Nephron (organoid): ENCODE data around the gene SDK2.

Source experiments
- H3K27ac Mint-ChIP-seq, 3 experiments: 2 replicates each; pipeline ENCODE4 v1.8.0; 2020; ENCODE audit warnings: mixed read lengths in 3 of 3, mild to moderate bottlenecking in 2 of 3, moderate library complexity in 1 of 3
- H3K27me3 Mint-ChIP-seq: 2 replicates; pipeline ENCODE4 v1.8.0; 2021; ENCODE audit warnings: low read depth, mild to moderate bottlenecking, moderate library complexity, mixed read lengths
- H3K36me3 Mint-ChIP-seq: 2 replicates; pipeline ENCODE4 v1.8.0; 2020; ENCODE audit warnings: low read depth, mixed read lengths
- H3K4me1 Mint-ChIP-seq: 2 replicates; pipeline ENCODE4 v1.8.0; 2020; ENCODE audit warnings: mixed read lengths
- H3K4me3 Mint-ChIP-seq, 3 experiments: 2 replicates each; pipeline ENCODE4 v1.8.0; 2020; ENCODE audit warnings: mild to moderate bottlenecking in 3 of 3, mixed read lengths in 3 of 3, moderate library complexity in 2 of 3
- H3K9me3 Mint-ChIP-seq: 2 replicates; pipeline ENCODE4 v1.8.0; 2020; ENCODE audit warnings: mixed read lengths
- TF ChIP-seq, protein P1 (sequence below), 3 experiments: fragments of 200-600 bp; sonication (generic); IDR thresholded peaks; one replicate each; pipeline ENCODE4 v1.5.0; 2021; ENCODE audit warnings: antibody characterized with exemption in 3 of 3; ENCODE audit not compliant: unreplicated experiment in 3 of 3

The SDK2 gene

GRCh38 chr17:73301369-73301768 is 342.9 kb downstream of the SDK2 start:
- Mint-ChIP-seq H3K4me3 (no peak overlapping the region), H3K27me3 (peaks cover 5% of the 10 kb centered on the region), H3K27ac (peak overlapping the region in 2 of 3 experiments; percentile 33 to 48), H3K9me3 (no peaks in the 10 kb centered on the region), H3K36me3 (peaks cover 26% of the 10 kb centered on the region), H3K4me1 (peaks cover 65% of the 10 kb centered on the region)
- TF ChIP-seq, protein P1, sequence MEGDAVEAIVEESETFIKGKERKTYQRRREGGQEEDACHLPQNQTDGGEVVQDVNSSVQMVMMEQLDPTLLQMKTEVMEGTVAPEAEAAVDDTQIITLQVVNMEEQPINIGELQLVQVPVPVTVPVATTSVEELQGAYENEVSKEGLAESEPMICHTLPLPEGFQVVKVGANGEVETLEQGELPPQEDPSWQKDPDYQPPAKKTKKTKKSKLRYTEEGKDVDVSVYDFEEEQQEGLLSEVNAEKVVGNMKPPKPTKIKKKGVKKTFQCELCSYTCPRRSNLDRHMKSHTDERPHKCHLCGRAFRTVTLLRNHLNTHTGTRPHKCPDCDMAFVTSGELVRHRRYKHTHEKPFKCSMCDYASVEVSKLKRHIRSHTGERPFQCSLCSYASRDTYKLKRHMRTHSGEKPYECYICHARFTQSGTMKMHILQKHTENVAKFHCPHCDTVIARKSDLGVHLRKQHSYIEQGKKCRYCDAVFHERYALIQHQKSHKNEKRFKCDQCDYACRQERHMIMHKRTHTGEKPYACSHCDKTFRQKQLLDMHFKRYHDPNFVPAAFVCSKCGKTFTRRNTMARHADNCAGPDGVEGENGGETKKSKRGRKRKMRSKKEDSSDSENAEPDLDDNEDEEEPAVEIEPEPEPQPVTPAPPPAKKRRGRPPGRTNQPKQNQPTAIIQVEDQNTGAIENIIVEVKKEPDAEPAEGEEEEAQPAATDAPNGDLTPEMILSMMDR (IDR thresholded peaks at IDR 0.05; ENCODE audit: unreplicated experiment in 3 of 3) = no peak

DNA sequence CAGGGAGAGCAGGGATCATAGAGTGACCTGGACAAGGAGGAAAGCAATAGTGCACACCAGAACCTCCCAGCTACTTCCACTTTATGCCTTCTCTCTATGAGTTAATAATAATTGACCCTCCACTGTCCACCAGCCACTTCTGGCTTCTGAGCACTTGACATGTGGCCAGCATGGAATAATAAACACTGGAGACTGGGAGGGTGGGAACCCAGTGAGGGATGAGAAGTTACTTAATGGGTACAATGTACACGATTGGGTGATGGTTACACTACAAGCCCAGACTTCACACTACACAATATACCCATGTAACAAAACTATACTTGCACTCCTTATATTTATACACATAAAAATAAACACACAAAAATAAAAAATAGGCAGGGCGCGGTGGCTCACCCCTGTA is 343.9 kb downstream of the SDK2 start:
- Mint-ChIP-seq H3K36me3 (peaks cover 26% of the 10 kb centered on the region), H3K9me3 (no peaks in the 10 kb centered on the region), H3K4me3 (no peak overlapping the region), H3K27ac (no peak overlapping the region), H3K4me1 (peaks cover 55% of the 10 kb centered on the region), H3K27me3 (peaks cover 5% of the 10 kb centered on the region)
- TF ChIP-seq, protein P1 (IDR thresholded peaks at IDR 0.05; ENCODE audit: unreplicated experiment in 3 of 3) = no peak

GRCh38 chr17:73297934-73298861 is 346.0 kb downstream of the SDK2 start:
- Mint-ChIP-seq H3K27ac (peak overlapping the region; percentile 59 to 65 (median 63)), H3K36me3 (peaks cover 26% of the 10 kb centered on the region), H3K27me3 (peaks cover 5% of the 10 kb centered on the region), H3K9me3 (no peaks in the 10 kb centered on the region), H3K4me1 (peaks cover 45% of the 10 kb centered on the region), H3K4me3 (no peak overlapping the region)
- TF ChIP-seq, protein P1 (IDR thresholded peaks at IDR 0.05; ENCODE audit: unreplicated experiment in 3 of 3) = no peak

DNA sequence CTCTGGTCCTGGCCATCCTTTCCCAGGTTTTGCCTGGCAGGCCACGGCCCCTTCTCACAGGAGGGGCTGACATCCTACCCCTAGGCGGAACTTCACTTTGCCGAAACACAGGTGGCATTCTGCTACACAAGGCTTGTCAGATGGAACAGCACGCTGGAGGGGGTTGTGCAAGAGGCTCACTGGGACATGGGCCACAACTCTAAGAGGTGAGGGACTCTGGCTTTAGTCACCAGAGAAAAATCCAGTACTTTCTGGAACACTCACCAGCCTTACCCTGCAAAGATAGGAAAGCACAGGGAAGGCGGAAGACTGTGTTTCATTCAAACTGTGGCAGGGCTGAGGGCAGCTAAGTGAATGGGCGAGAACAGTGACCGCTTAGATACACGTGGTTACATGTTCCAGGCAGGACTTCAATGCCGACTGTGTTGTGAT is 350.7 kb downstream of the SDK2 start:
- peaks cover 18% of the 10 kb centered on the region for H3K36me3 Mint-ChIP-seq
- TF ChIP-seq, protein P1 (IDR thresholded peaks at IDR 0.05; ENCODE audit: unreplicated experiment in 3 of 3) = no peak
- H3K27ac Mint-ChIP-seq = peak overlapping the region; percentile 41 to 56 (median 45)

DNA sequence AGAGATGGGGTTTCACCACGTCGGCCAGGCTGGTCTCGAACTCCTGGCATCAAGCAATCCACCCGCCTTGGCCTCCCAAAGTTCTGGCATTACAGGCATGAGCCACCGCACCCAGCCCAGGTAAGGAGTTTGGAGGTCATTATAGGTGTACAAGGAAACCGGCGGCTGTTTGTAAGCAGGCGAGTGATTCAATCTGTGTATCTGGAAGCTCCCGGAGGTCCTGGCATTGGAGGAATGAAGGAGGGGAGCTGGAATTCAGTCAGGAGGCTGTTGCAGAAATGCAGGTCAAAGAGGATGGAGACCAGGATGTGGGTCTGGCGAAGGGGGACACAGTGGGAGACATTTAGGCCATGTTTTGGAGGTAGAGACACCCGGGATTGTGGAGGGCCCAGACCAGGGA is 351.2 kb downstream of the SDK2 start:
- H3K9me3 Mint-ChIP-seq = no peaks in the 10 kb centered on the region
- H3K4me1 Mint-ChIP-seq = peaks cover 54% of the 10 kb centered on the region
- no peak overlapping the region for H3K4me3 Mint-ChIP-seq
- H3K27ac Mint-ChIP-seq = peak overlapping the region in 2 of 3 experiments; percentile 41 to 56
- H3K27me3 Mint-ChIP-seq = no peaks in the 10 kb centered on the region
- TF ChIP-seq, protein P1 (IDR thresholded peaks at IDR 0.05; ENCODE audit: unreplicated experiment in 3 of 3) = no peak
- peaks cover 13% of the 10 kb centered on the region for H3K36me3 Mint-ChIP-seq

More for the DNA sequence above, 350.7 kb downstream of the SDK2 start:
- H3K4me1 Mint-ChIP-seq = peaks cover 58% of the 10 kb centered on the region
- H3K27me3 Mint-ChIP-seq = no peaks in the 10 kb centered on the region
- no peak overlapping the region for H3K4me3 Mint-ChIP-seq
- no peaks in the 10 kb centered on the region for H3K9me3 Mint-ChIP-seq
